ENCODE measurements around the gene CNBP. TPM values are rescaled to one million over a fixed set of nuclear protein-coding genes. Genes with fewer than 3 reads are reported as not detected.

The CNBP gene
- total RNA-seq, 1 experiment from 2014 or later, result 266 TPM

- TF ChIP-seq CTCF (IDR thresholded peaks at IDR 0.05; ENCODE audit: insufficient read depth in 1 of 2, low read depth in 1 of 2, low read length in 1 of 2, severe bottlenecking in 1 of 2, unreplicated experiment in 1 of 2), result no peak
- H3K27me3 Mint-ChIP-seq (ENCODE audit: insufficient read depth, unreplicated experiment), result no peaks in the 10 kb centered on the region
- DNase-seq, result no peak
- no peak overlapping the region for H3K4me3 ChIP-seq (ENCODE audit: low read depth, low read length)
- H3K27ac Mint-ChIP-seq (ENCODE audit: unreplicated experiment), result no peak overlapping the region
- H3K36me3 Mint-ChIP-seq (ENCODE audit: insufficient read depth, unreplicated experiment), result no peaks in the 10 kb centered on the region
- CTCF ChIA-PET, result no interaction called here
- no peaks in the 10 kb centered on the region for H3K9me3 ChIP-seq
- BruUV-seq (replicated peaks), result no TSS peak
- H3K4me1 Mint-ChIP-seq (ENCODE audit: low read depth, unreplicated experiment), result no peaks in the 10 kb centered on the region
- H3K4me1 ChIP-seq, result no peaks in the 10 kb centered on the region
- no peaks in the 10 kb centered on the region for H3K27me3 ChIP-seq (replicated peaks; ENCODE audit: control insufficient read depth, insufficient read depth, low read length)
- POLR2A ChIA-PET, result interaction anchor here (0.6 kb wide), 1 partner anchor 26 kb away, joined by 5 read pairs; no protein-coding TSS in a partner anchor
- H3K9me3 Mint-ChIP-seq (ENCODE audit: unreplicated experiment), result no peaks in the 10 kb centered on the region
- H3K36me3 ChIP-seq (ENCODE audit: control insufficient read depth, insufficient read depth, low read length), result no peaks in the 10 kb centered on the region
- no peak overlapping the region for H3K4me3 Mint-ChIP-seq (ENCODE audit: unreplicated experiment)
- intact Hi-C loops (cut with micrococcal nuclease; ENCODE audit: unreplicated experiment), result no loop called here
Observed at GRCh38 chr3:129207479-129207878, 23.8 kb upstream of the CNBP start.

GRCh38 chr3:129205109-129205832, 21.6 kb upstream of the CNBP start:
- Histone ChIP-seq H3K36me3 (ENCODE audit: control insufficient read depth, insufficient read depth, low read length) (no peaks in the 10 kb centered on the region), H3K27me3 (replicated peaks; ENCODE audit: control insufficient read depth, insufficient read depth, low read length) (no peaks in the 10 kb centered on the region), H3K9me3 (no peaks in the 10 kb centered on the region), H3K4me3 (ENCODE audit: low read depth, low read length) (no peak overlapping the region), H3K4me1 (no peaks in the 10 kb centered on the region)
- Mint-ChIP-seq H3K9me3 (ENCODE audit: unreplicated experiment) (no peaks in the 10 kb centered on the region), H3K4me3 (ENCODE audit: unreplicated experiment) (no peak overlapping the region), H3K36me3 (ENCODE audit: insufficient read depth, unreplicated experiment) (no peaks in the 10 kb centered on the region), H3K4me1 (ENCODE audit: low read depth, unreplicated experiment) (no peaks in the 10 kb centered on the region), H3K27me3 (ENCODE audit: insufficient read depth, unreplicated experiment) (peaks cover 2% of the 10 kb centered on the region), H3K27ac (ENCODE audit: unreplicated experiment) (no peak overlapping the region)
- intact Hi-C loops (cut with micrococcal nuclease; ENCODE audit: unreplicated experiment), result no loop called here
- CTCF ChIA-PET, result no interaction called here
- no peak for TF ChIP-seq CTCF (IDR thresholded peaks at IDR 0.05; ENCODE audit: insufficient read depth in 1 of 2, low read depth in 1 of 2, low read length in 1 of 2, severe bottlenecking in 1 of 2, unreplicated experiment in 1 of 2)
- BruUV-seq (replicated peaks), result no TSS peak
- no peak for DNase-seq
- POLR2A ChIA-PET, result no interaction called here

- no peaks in the 10 kb centered on the region for H3K36me3 ChIP-seq (ENCODE audit: control insufficient read depth, insufficient read depth, low read length)
- no peak overlapping the region for H3K4me3 Mint-ChIP-seq (ENCODE audit: unreplicated experiment)
- no TSS peak for BruUV-seq (replicated peaks)
- H3K9me3 Mint-ChIP-seq (ENCODE audit: unreplicated experiment), result no peaks in the 10 kb centered on the region
- H3K36me3 Mint-ChIP-seq (ENCODE audit: insufficient read depth, unreplicated experiment), result no peaks in the 10 kb centered on the region
- H3K9me3 ChIP-seq, result no peaks in the 10 kb centered on the region
- CTCF ChIA-PET, result no interaction called here
- H3K27me3 Mint-ChIP-seq (ENCODE audit: insufficient read depth, unreplicated experiment), result peaks cover 2% of the 10 kb centered on the region
- H3K27me3 ChIP-seq (replicated peaks; ENCODE audit: control insufficient read depth, insufficient read depth, low read length), result no peaks in the 10 kb centered on the region
- no peaks in the 10 kb centered on the region for H3K4me1 Mint-ChIP-seq (ENCODE audit: low read depth, unreplicated experiment)
- intact Hi-C loops (cut with micrococcal nuclease; ENCODE audit: unreplicated experiment), result no loop called here
- no peaks in the 10 kb centered on the region for H3K4me1 ChIP-seq
- POLR2A ChIA-PET, result no interaction called here
- H3K27ac Mint-ChIP-seq (ENCODE audit: unreplicated experiment), result no peak overlapping the region
- TF ChIP-seq CTCF (IDR thresholded peaks at IDR 0.05; ENCODE audit: insufficient read depth in 1 of 2, low read depth in 1 of 2, low read length in 1 of 2, severe bottlenecking in 1 of 2, unreplicated experiment in 1 of 2), result no peak
- no peak overlapping the region for H3K4me3 ChIP-seq (ENCODE audit: low read depth, low read length)
- DNase-seq, result no peak
Observed at GRCh38 chr3:129204473-129204872, 20.8 kb upstream of the CNBP start.
